DND-41 (cell line): Measurements from ENCODE around the gene TGFB1.
A peak's percentile ranks its signal among the peaks of the same experiment; 100 is the strongest.

ENCODE experiments used
- ATAC-seq: fragments of 200-7000 bp; cut with Tn5 transposase; 3 replicates; pipeline ENCODE4 v1.9.1; 2021; ENCODE audit warnings: low read depth; ENCODE audit not compliant: insufficient read depth
- DNase-seq: peaks from one replicate; pipeline ENCODE4 v3.0.0-alpha.2; 2020
- H2AFZ ChIP-seq: 2 replicates; pipeline ENCODE4 v1.6.0; 2012; ENCODE audit warnings: low read depth, low read length
- H3K27ac ChIP-seq: 2 replicates; pipeline ENCODE4 v1.5.1; 2012; ENCODE audit warnings: low read length, inconsistent platforms
- H3K27me3 ChIP-seq: fragments of 200-600 bp; sonication (generic); 2 replicates; pipeline ENCODE4 v1.6.0; 2012; ENCODE audit warnings: low read length, mild to moderate bottlenecking, inconsistent platforms; ENCODE audit not compliant: insufficient read depth, poor library complexity
- H3K36me3 ChIP-seq: 2 replicates; pipeline ENCODE4 v1.5.1; 2012; ENCODE audit warnings: low read length, inconsistent platforms; ENCODE audit not compliant: insufficient read depth
- H3K4me1 ChIP-seq: 2 replicates; pipeline ENCODE4 v1.5.1; 2012; ENCODE audit warnings: mild to moderate bottlenecking, low read length; ENCODE audit not compliant: insufficient read depth
- H3K4me2 ChIP-seq: 2 replicates; pipeline ENCODE4 v1.6.0; 2012; ENCODE audit warnings: mild to moderate bottlenecking, moderate library complexity, low read length, inconsistent platforms; ENCODE audit not compliant: insufficient read depth
- H3K4me3 ChIP-seq, 2 experiments: fragments of 200-600 bp in 1 of 2; shearing (Covaris generic) in 1 of 2; 2 replicates each; pipeline ENCODE4 v1.5.1; 2012 to 2016; ENCODE audit warnings: inconsistent platforms in 2 of 2, low read length in 2 of 2, mild to moderate bottlenecking in 2 of 2, low read depth in 1 of 2, moderate library complexity in 1 of 2
- H3K79me2 ChIP-seq: 2 replicates; pipeline ENCODE4 v1.6.0; 2012; ENCODE audit warnings: low read length, inconsistent platforms; ENCODE audit not compliant: insufficient read depth
- H3K9ac ChIP-seq: 2 replicates; pipeline ENCODE4 v1.6.0; 2012; ENCODE audit warnings: low read depth, mild to moderate bottlenecking, inconsistent platforms, low read length, moderate library complexity
- H3K9me3 ChIP-seq: 2 replicates; pipeline ENCODE4 v1.5.1; 2012; ENCODE audit warnings: low read length, moderate library complexity, mild to moderate bottlenecking, inconsistent platforms; ENCODE audit not compliant: insufficient read depth, severe bottlenecking
- H4K20me1 ChIP-seq: 2 replicates; pipeline ENCODE4 v1.6.0; 2012; ENCODE audit warnings: low read length; ENCODE audit not compliant: insufficient read depth
- EZH2 ChIP-seq: IDR thresholded peaks from 3 replicates; pipeline ENCODE4 v1.6.1; 2012; ENCODE audit warnings: borderline replicate concordance, low read depth, mild to moderate bottlenecking, moderate library complexity, low read length, inconsistent platforms; ENCODE audit not compliant: severe bottlenecking
- TF ChIP-seq, protein P1 (sequence below): IDR thresholded peaks from 2 replicates; pipeline ENCODE4 v1.5.1; 2012; ENCODE audit warnings: borderline replicate concordance, low read length, moderate library complexity, mild to moderate bottlenecking; ENCODE audit not compliant: poor library complexity, severe bottlenecking; ENCODE audit errors: extremely low read depth

The TGFB1 gene

DNA sequence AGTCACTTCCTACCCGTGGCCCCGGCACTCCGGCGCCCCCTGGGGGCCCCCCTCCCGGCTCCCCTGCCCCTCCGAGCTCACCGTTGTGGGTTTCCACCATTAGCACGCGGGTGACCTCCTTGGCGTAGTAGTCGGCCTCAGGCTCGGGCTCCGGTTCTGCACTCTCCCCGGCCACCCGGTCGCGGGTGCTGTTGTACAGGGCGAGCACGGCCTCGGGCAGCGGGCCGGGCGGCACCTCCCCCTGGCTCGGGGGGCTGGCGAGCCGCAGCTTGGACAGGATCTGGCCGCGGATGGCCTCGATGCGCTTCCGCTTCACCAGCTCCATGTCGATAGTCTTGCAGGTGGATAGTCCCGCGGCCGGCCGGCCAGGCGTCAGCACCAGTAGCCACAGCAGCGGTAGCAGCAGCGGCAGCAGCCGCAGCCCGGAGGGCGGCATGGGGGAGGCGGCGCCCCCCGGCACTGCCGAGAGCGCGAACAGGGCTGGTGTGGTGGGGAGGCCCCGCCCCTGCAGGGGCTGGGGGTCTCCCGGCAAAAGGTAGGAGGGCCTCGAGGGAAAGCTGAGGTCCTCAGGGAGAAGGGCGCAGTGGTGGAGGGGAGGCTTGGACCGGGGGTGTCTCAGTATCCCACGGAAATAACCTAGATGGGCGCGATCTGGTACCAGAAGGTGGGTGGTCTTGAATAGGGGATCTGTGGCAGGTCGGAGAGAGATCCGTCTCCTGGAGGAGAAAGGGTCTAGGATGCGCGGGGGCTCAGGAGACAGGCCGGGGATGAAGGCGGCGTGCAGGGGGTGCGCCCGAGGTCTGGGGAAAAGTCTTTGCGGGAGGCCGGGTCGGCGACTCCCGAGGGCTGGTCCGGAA, 885 bp downstream of the TGFB1 start:
- Histone ChIP-seq H3K4me2 (peak overlapping the region; percentile 78), H2AFZ (peak overlapping the region; percentile 78), H3K9me3 (no peaks in the 10 kb centered on the region), H3K79me2 (peaks cover 61% of the 10 kb centered on the region), H3K27me3 (no peaks in the 10 kb centered on the region), H3K36me3 (peaks cover 23% of the 10 kb centered on the region), H3K4me3 (peak overlapping the region; percentile 93 to 95), H4K20me1 (peaks cover 50% of the 10 kb centered on the region), H3K4me1 (peaks cover 45% of the 10 kb centered on the region), H3K27ac (peak overlapping the region; percentile 87), H3K9ac (peak overlapping the region; percentile 97)
- TF ChIP-seq, protein P1, sequence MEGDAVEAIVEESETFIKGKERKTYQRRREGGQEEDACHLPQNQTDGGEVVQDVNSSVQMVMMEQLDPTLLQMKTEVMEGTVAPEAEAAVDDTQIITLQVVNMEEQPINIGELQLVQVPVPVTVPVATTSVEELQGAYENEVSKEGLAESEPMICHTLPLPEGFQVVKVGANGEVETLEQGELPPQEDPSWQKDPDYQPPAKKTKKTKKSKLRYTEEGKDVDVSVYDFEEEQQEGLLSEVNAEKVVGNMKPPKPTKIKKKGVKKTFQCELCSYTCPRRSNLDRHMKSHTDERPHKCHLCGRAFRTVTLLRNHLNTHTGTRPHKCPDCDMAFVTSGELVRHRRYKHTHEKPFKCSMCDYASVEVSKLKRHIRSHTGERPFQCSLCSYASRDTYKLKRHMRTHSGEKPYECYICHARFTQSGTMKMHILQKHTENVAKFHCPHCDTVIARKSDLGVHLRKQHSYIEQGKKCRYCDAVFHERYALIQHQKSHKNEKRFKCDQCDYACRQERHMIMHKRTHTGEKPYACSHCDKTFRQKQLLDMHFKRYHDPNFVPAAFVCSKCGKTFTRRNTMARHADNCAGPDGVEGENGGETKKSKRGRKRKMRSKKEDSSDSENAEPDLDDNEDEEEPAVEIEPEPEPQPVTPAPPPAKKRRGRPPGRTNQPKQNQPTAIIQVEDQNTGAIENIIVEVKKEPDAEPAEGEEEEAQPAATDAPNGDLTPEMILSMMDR: peak; percentile 72
- TF ChIP-seq EZH2: no peak
- ATAC-seq: peak; percentile 55
- DNase-seq: peak; percentile 80

DNA sequence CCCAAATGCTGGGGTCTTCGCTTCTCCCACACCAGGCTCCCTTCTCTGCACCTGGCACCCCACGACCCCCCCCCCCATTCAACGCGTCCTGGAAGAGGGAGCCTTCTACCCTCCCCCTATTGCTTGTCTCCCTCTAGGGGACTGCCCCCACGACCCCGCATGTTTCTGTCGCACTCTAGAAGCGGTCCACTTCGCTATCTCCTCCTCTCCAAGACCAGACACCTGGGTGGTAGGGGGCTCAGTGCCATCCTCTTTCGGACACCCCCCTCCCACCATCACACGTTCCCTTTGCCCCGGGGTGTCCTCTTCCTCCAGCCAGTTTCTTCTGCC, 1.5 kb downstream of the TGFB1 start:
- H3K36me3 ChIP-seq: peaks cover 27% of the 10 kb centered on the region
- peak overlapping the region; percentile 93 to 95 for H3K4me3 ChIP-seq
- peaks cover 45% of the 10 kb centered on the region for H3K4me1 ChIP-seq
- peak overlapping the region; percentile 97 for H3K9ac ChIP-seq
- peak; percentile 2 for ATAC-seq
- peak overlapping the region; percentile 78 for H3K4me2 ChIP-seq
- peaks cover 50% of the 10 kb centered on the region for H4K20me1 ChIP-seq
- peak overlapping the region; percentile 78 for H2AFZ ChIP-seq
- peak overlapping the region; percentile 87 for H3K27ac ChIP-seq
- no peak for DNase-seq
- peaks cover 64% of the 10 kb centered on the region for H3K79me2 ChIP-seq
- no peaks in the 10 kb centered on the region for H3K27me3 ChIP-seq
- no peaks in the 10 kb centered on the region for H3K9me3 ChIP-seq
- TF ChIP-seq EZH2: no peak
- TF ChIP-seq, protein P1: no peak

DNA sequence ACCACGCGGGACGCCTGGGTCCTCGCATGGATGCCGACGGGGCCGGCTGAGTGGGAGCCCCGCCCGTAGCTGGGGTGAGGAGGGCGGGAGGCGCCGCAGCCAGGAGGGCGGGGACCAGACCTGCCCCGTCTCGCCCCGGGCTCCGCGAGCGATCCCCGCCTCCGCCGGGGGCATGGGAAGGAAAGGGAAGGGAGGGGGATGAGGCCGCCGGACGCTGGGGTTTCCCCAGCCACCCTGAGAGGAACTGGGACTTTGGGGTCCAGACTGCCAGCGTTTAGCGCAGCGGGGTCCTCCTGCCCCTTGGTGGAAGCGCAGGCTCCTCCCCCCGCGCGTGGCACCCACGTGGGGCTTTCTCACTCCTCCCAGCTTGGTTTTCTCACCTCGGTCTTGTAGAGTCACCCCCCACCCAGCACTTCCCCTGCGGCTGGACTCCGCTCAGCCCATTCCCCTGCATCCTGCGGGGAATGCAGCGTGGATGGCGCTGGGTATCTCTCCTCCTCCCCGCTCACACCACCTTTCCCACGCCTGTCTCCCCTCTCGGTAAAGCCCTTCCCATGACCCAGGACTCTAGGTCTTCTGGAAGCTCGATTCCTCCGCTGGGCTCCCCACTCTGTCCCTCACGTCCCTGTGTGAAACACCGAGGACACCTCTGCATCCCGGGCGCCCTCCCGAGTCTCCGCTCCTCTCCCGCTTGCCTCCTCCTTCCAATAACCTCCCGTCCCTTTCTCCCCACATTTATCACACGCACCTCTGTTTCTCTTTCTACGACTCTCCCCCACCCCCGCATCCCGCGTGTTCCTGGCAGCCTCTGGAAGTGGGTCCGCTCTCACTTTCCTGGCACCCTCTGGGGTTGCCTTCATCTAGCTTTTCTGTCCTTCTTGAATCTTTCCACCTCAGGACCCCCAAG, 2.1 kb downstream of the TGFB1 start:
- peaks cover 45% of the 10 kb centered on the region for H3K4me1 ChIP-seq
- ATAC-seq: peak; percentile 37

More for the DNA sequence above, 2.1 kb downstream of the TGFB1 start:
- Histone ChIP-seq H3K36me3 (peaks cover 32% of the 10 kb centered on the region), H3K4me2 (peak overlapping the region; percentile 78), H3K4me3 (peak overlapping the region; percentile 93 to 95; a peak in 3 of 4 replicates), H4K20me1 (peaks cover 50% of the 10 kb centered on the region), H3K27me3 (no peaks in the 10 kb centered on the region), H3K9me3 (no peaks in the 10 kb centered on the region), H3K27ac (peak overlapping the region; percentile 87), H3K9ac (peak overlapping the region; percentile 97), H3K79me2 (peaks cover 65% of the 10 kb centered on the region), H2AFZ (no peak overlapping the region)
- TF ChIP-seq, protein P1: no peak
- peak; percentile 60 for DNase-seq
